Stimulated activated CD8-positive, alpha-beta memory T cell treated with anti-CD3 and anti-CD28 coated beads, Interleukin-12 subunit alpha, Interleukin-12 subunit beta, amount 100 ng/mL, for 1 hour (primary cell): Measurements from ENCODE around the gene SRGAP2B.
"Not testable (repeated sequence)": the region's sequence is repeated elsewhere in the genome, so short reads cannot be mapped to it uniquely, and the experiment has no call there.

Source experiments
- DNase-seq: peaks from one replicate; pipeline ENCODE4 v3.0.0-alpha.2; 2020; ENCODE audit warnings: low read depth

The SRGAP2B gene

GRCh38 chr1:145045571-145046273 is 49.4 kb downstream of the SRGAP2B start:
- DNase-seq, result not testable (repeated sequence)

DNA sequence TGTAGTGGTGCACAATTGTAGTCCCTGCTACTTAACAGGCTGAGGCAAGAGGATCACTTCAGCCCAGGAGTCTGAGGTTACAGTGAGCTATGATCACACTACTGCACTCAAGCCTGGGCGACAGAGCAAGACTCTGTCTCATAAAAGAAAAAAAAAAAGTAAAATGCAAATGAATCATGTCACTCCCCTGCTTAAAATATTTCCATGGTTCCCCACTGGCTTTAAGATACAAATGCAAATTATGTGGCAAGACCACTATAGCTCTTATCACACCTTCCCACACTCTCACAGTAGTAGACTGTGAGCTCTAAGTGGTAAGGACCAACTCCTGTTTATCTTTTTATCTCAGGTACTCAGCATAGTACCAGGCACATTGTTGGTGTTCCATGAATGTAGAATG is 53.6 kb downstream of the SRGAP2B start:
- DNase-seq, result not testable (repeated sequence)

DNA sequence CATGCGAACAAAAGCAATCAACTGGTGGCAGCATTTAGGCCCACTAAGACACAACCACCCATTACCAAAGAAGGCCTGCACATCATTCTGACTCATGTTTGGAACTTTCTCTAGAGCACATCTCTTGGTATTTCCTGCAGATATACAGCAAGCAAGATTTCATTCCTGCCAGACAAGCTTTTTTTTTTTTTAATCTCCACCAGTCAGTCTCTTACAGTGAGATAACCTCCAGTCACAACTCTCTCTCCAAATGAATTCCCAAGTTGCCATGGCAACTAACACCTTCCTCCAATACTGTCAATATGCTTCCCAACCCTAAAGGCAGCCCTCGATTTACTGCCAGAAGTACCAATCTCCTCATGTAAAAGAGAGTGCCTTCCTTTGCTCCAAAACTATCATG is 59.1 kb downstream of the SRGAP2B start:
- DNase-seq, result not testable (repeated sequence)

DNA sequence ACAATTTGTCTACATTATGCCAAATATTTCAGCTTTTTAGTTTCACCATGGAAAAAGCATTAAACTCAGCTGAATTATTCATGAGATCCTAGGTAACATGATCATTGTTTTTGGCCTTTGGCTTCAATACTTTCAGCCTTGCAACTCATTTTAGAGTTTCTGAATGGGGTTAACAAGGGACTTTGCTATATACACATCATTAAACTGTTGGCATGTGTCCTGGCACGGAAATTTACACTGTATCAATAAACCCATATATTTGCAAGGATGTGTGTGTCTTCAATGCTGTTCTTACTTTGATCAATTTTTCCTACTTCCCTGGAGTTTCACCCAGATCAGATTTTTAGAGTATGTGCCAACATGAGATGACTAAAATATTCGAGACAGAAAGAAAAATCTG is 61.6 kb downstream of the SRGAP2B start:
- DNase-seq, result not testable (repeated sequence)

DNA sequence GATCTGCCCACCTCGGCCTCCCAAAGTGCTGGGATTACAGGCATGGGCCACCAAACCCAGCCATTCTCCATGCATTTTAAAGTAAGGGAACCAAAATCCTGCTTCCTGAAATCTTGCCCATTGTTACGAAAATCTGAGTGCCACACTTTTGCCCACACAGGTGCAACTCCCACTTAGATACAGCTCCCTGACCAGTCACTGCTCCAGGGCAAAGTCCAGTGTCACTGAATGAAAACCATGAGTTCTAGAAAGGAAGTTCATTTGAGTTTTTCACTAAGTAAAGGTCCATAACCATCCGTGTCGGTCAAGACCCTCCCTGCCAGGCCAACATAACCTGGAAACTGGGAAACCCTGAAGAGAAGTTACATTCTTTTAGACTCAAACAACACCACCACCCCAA is 67.9 kb downstream of the SRGAP2B start:
- not testable (repeated sequence) for DNase-seq

- DNase-seq, result not testable (repeated sequence)
These were observed 69.8 kb downstream of the SRGAP2B start for GRCh38 chr1:145025286-145025685.

DNA sequence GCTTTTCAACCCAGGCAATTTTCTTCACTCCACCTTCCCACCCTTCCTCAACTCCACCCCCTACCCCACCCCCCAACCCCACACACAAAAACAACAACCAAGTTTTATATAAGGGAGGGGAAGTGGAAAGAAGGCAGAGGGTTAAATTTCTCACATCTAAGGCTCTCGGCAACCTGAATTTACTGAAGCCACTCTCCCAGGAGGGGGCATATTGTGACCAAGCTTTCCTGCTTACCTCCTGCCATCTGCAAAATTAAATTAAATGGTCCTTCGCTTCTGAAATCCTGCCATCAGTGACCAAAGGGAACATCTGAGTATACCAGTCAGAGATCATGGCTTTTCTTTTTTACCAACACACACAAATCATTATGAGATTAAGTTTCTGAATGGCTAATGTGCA is 72.9 kb downstream of the SRGAP2B start:
- DNase-seq, result not testable (repeated sequence)

GRCh38 chr1:145021749-145022148 is 73.4 kb downstream of the SRGAP2B start:
- DNase-seq, result not testable (repeated sequence)

DNA sequence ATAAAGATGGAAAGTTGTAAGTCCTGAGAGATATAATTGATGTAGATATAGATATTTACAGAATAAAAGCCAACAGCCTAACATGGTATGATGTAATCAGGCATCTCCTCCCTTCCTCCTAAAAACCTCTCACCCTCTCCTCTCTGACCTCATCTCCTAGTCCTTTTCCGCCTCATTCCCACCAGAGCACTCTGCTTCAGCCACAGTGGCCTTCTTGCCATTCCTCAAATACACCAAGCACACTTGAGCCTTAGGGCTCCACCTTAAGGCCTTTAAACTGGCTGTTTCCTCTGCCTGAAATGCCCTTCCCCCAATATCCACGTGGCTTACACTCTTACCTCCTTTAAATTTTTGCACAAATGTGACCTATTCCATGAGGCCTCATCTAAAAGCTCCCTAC is 75.4 kb downstream of the SRGAP2B start:
- DNase-seq, result not testable (repeated sequence)

DNA sequence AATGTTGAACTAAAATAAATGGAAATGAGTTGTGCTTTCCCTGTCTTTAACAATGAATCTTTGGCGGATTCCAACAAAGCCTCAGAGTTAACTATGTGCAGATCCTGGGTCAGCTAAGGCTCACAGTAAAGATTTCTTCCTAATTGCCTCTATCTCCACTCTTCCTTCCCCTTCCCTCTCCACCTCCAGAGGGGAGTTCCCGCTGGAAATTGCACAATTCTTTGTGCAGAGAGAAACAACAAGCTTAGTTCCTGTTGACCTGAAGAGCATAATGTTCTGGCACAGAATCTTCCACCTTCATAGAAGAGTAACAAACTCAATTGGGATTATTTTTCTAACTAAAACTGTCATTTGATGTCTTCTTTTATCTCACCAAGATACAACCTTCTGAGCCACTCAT is 77.4 kb downstream of the SRGAP2B start:
- DNase-seq, result not testable (repeated sequence)

DNA sequence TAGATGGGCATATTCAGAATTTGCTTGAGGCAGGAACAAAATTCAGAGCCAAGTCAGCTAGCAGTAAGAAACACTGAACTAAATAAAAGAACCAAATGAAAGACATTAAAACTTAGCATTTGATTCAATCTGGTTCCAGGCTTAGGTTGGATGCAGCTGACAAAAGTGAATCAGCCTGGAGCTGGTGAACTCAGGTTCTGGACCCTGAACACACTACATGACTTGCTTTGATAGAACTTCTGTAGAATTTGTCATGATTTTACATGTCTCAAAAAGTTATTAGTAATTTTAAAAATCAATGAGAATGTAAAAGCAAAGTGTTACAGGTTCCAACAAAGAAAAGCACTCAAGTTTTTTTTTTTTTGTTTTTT is 78.7 kb downstream of the SRGAP2B start:
- DNase-seq, result not testable (repeated sequence)

DNA sequence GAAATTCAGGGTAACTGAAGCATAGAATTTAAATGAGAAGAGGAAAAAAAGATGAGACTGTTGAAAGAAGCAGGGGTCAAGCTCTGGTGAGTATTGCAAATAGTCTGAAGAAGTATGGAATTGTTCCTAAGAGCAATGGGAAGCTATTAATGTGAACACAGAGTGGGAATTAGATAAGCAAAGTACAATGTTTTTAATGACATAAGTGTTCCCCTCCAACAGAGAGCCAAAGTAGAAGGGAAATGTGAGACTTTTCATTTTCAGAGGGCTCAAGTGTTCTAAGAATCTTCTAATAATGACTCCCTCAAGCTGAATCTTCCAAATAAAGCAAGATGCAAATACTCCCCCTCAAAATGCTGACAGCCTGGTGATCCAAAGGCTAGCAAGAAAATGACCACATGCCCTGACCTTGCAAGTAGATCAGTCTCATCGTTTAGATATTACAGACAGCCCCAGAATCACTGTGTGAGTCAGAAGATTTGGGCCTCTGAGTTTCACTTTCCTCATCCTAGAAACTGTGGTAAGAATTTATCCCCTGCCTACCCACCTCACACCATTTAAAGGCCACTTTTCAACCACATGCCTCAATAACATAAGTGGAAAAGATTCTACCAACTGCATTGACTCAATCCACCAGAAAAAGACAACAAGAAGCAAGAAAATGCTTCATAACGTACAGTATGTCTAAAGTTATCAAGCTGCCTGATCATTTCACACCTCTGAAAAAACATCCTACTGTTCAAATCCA is 79.2 kb downstream of the SRGAP2B start:
- not testable (repeated sequence) for DNase-seq

GRCh38 chr1:145013353-145013752 is 81.8 kb downstream of the SRGAP2B start:
- DNase-seq, result not testable (repeated sequence)

GRCh38 chr1:145011811-145012210 is 83.3 kb downstream of the SRGAP2B start:
- not testable (repeated sequence) for DNase-seq

GRCh38 chr1:145010580-145010979 is 84.5 kb downstream of the SRGAP2B start:
- not testable (repeated sequence) for DNase-seq

DNA sequence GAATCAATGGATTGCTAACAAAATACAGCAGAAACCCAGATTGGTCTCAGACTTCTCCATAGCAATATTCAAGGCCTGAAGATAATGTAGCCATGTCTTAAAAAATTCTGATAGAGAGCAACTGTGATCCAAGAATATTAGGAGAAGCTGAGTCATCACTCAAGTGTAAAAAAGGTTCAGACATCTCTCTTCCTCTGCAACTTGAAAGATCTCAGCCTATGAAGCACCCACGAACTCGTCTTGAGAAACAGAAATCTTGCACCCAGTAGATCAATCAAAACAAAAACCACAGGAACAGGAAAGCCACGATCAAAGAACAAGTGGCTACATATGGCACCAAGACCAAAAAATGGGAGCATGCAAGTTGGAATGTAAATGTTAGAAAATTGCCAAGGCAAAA is 85.2 kb downstream of the SRGAP2B start:
- not testable (repeated sequence) for DNase-seq

GRCh38 chr1:145008388-145008787 is 86.7 kb downstream of the SRGAP2B start:
- DNase-seq, result not testable (repeated sequence)

GRCh38 chr1:145005142-145005541 is 90.0 kb downstream of the SRGAP2B start:
- DNase-seq, result not testable (repeated sequence)

DNA sequence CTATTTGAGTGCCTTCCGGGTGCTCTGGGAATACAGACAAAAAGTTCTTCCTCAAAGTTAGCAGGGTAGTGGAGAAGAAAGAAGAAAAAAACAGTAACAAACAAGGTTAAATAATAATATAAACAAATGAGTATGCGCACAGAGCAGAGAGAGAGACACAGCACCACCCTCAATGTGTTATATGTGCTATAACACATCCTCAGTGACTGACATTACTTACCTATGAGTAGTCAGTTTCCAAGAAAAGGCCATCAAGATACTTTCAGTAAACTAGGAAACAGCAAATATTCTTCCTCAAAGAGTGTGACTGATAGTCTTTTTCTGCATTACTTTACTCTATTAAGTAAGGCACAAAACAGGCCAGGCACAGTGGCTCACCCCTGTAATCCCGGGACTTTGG is 93.7 kb downstream of the SRGAP2B start:
- not testable (repeated sequence) for DNase-seq

GRCh38 chr1:145000743-145001326 is 94.3 kb downstream of the SRGAP2B start:
- DNase-seq, result not testable (repeated sequence)

- not testable (repeated sequence) for DNase-seq
These were observed 94.9 kb downstream of the SRGAP2B start for GRCh38 chr1:145000074-145000742.

DNA sequence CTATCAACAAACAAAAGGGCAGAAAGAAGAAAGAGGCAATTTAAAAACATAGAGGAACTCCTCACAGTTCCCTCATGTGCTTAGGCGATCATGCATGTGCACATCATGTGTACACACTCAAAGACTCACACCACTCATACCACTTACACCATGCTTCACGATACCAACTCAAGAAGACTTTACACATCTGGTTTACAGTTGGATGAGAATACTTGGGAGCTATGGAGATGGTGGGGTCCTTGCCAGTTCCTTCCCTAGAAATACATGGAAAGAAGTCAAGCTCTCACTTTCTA is 96.2 kb downstream of the SRGAP2B start:
- not testable (repeated sequence) for DNase-seq
